DND-41 (cell line): ENCODE measurements around the gene NRXN3.

Experiments
- ATAC-seq: fragments of 200-7000 bp; cut with Tn5 transposase; 3 replicates; pipeline ENCODE4 v1.9.1; 2021; ENCODE audit warnings: low read depth; ENCODE audit not compliant: insufficient read depth
- DNase-seq: peaks from one replicate; pipeline ENCODE4 v3.0.0-alpha.2; 2020
- H2AFZ ChIP-seq: 2 replicates; pipeline ENCODE4 v1.6.0; 2012; ENCODE audit warnings: low read depth, low read length
- H3K27ac ChIP-seq: 2 replicates; pipeline ENCODE4 v1.5.1; 2012; ENCODE audit warnings: low read length, inconsistent platforms
- H3K27me3 ChIP-seq: fragments of 200-600 bp; sonication (generic); 2 replicates; pipeline ENCODE4 v1.6.0; 2012; ENCODE audit warnings: low read length, mild to moderate bottlenecking, inconsistent platforms; ENCODE audit not compliant: insufficient read depth, poor library complexity
- H3K36me3 ChIP-seq: 2 replicates; pipeline ENCODE4 v1.5.1; 2012; ENCODE audit warnings: low read length, inconsistent platforms; ENCODE audit not compliant: insufficient read depth
- H3K4me1 ChIP-seq: 2 replicates; pipeline ENCODE4 v1.5.1; 2012; ENCODE audit warnings: mild to moderate bottlenecking, low read length; ENCODE audit not compliant: insufficient read depth
- H3K4me2 ChIP-seq: 2 replicates; pipeline ENCODE4 v1.6.0; 2012; ENCODE audit warnings: mild to moderate bottlenecking, moderate library complexity, low read length, inconsistent platforms; ENCODE audit not compliant: insufficient read depth
- H3K4me3 ChIP-seq, 2 experiments: fragments of 200-600 bp in 1 of 2; shearing (Covaris generic) in 1 of 2; 2 replicates each; pipeline ENCODE4 v1.5.1; 2012 to 2016; ENCODE audit warnings: inconsistent platforms in 2 of 2, low read length in 2 of 2, mild to moderate bottlenecking in 2 of 2, low read depth in 1 of 2, moderate library complexity in 1 of 2
- H3K79me2 ChIP-seq: 2 replicates; pipeline ENCODE4 v1.6.0; 2012; ENCODE audit warnings: low read length, inconsistent platforms; ENCODE audit not compliant: insufficient read depth
- H3K9ac ChIP-seq: 2 replicates; pipeline ENCODE4 v1.6.0; 2012; ENCODE audit warnings: low read depth, mild to moderate bottlenecking, inconsistent platforms, low read length, moderate library complexity
- H3K9me3 ChIP-seq: 2 replicates; pipeline ENCODE4 v1.5.1; 2012; ENCODE audit warnings: low read length, moderate library complexity, mild to moderate bottlenecking, inconsistent platforms; ENCODE audit not compliant: insufficient read depth, severe bottlenecking
- H4K20me1 ChIP-seq: 2 replicates; pipeline ENCODE4 v1.6.0; 2012; ENCODE audit warnings: low read length; ENCODE audit not compliant: insufficient read depth
- EZH2 ChIP-seq: IDR thresholded peaks from 3 replicates; pipeline ENCODE4 v1.6.1; 2012; ENCODE audit warnings: borderline replicate concordance, low read depth, mild to moderate bottlenecking, moderate library complexity, low read length, inconsistent platforms; ENCODE audit not compliant: severe bottlenecking
- TF ChIP-seq, protein P1 (sequence below): IDR thresholded peaks from 2 replicates; pipeline ENCODE4 v1.5.1; 2012; ENCODE audit warnings: borderline replicate concordance, low read length, moderate library complexity, mild to moderate bottlenecking; ENCODE audit not compliant: poor library complexity, severe bottlenecking; ENCODE audit errors: extremely low read depth

Gene NRXN3

DNA sequence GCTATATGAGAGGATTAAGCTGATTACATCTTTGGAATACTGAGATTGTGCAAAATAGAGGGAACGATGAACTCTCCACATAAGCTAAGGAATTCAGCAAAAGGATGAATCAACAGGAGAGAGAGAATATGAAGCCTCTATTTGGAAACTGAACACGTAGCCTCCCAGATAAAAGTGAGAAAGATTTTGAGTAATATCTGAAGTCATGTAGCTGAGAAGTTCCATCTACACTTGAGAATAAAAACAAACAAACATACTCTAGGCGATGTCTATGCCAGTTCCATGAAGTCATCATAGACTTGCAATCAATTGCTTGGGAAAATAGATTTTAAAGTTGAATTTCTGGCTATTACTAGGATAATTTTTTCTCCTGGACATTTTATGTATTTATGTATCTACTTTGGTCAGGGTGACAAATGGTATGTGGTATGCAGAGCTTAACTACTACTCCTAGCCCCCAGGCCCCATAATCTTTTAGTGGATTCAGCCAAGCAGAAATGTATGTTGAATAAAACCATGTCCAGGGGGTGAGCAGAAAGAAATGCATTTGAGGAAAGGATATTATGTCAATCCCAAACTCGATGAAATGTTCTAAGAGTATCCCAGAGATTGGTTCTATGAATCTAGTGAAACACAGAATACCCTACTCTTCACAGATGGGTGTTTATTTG, 1413.7 kb downstream of the NRXN3 start:
- ATAC-seq (no peak), DNase-seq (no peak)
- Histone ChIP-seq H3K79me2 (no peaks in the 10 kb centered on the region), H3K9me3 (no peaks in the 10 kb centered on the region), H3K4me1 (no peaks in the 10 kb centered on the region), H3K4me2 (no peak overlapping the region), H3K9ac (no peak overlapping the region), H2AFZ (no peak overlapping the region), H4K20me1 (no peaks in the 10 kb centered on the region), H3K36me3 (no peaks in the 10 kb centered on the region), H3K27me3 (no peaks in the 10 kb centered on the region), H3K4me3 (no peak overlapping the region), H3K27ac (no peak overlapping the region)
- TF ChIP-seq, protein P1, sequence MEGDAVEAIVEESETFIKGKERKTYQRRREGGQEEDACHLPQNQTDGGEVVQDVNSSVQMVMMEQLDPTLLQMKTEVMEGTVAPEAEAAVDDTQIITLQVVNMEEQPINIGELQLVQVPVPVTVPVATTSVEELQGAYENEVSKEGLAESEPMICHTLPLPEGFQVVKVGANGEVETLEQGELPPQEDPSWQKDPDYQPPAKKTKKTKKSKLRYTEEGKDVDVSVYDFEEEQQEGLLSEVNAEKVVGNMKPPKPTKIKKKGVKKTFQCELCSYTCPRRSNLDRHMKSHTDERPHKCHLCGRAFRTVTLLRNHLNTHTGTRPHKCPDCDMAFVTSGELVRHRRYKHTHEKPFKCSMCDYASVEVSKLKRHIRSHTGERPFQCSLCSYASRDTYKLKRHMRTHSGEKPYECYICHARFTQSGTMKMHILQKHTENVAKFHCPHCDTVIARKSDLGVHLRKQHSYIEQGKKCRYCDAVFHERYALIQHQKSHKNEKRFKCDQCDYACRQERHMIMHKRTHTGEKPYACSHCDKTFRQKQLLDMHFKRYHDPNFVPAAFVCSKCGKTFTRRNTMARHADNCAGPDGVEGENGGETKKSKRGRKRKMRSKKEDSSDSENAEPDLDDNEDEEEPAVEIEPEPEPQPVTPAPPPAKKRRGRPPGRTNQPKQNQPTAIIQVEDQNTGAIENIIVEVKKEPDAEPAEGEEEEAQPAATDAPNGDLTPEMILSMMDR: no peak
- TF ChIP-seq EZH2: no peak

DNA sequence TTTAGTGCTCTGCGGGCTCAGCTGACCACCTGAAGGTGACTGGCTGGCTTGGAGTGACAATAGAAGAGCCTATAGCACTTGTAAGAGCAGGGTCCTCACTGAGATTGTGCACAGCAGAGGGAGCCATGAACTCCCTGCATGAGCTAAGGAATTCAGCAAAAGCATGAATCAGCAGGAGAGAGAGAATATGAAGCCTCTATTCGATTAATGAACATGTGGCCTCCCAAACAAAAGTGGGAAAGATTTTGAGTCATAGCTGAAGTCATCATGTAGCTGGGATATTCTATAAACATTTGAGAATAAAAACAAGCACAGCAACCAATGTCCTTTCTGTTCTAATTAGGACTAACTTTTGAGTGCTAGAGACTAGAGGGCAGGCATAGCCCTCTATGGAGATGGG, 1414.5 kb downstream of the NRXN3 start:
- Histone ChIP-seq H3K9me3 (no peaks in the 10 kb centered on the region), H3K4me2 (no peak overlapping the region), H2AFZ (no peak overlapping the region), H3K27ac (no peak overlapping the region), H3K4me1 (no peaks in the 10 kb centered on the region), H3K36me3 (no peaks in the 10 kb centered on the region), H3K9ac (no peak overlapping the region), H4K20me1 (no peaks in the 10 kb centered on the region), H3K4me3 (no peak overlapping the region), H3K27me3 (no peaks in the 10 kb centered on the region), H3K79me2 (no peaks in the 10 kb centered on the region)
- no peak for ATAC-seq
- TF ChIP-seq, protein P1: no peak
- no peak for TF ChIP-seq EZH2
- DNase-seq: no peak

DNA sequence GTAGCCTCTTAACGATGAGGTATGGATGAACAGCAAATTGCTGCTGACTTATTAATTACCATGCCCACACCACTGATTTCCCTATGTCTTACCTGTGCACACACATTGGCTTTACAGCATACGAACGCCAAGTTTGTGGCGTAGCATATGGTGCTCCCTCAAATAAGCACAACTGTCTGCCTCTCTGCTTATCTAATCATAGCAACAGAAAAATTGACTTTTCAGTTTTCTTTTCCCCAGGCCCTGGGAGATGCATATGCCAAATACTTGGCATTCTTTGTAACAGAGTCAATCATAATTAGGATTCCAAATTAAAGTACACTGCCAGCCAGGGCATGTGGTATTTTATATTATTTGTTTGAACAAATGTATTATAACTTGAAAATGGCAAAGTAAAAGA, 1415.7 kb downstream of the NRXN3 start:
- Histone ChIP-seq H3K9me3 (no peaks in the 10 kb centered on the region), H3K36me3 (no peaks in the 10 kb centered on the region), H3K4me2 (no peak overlapping the region), H4K20me1 (no peaks in the 10 kb centered on the region), H3K4me1 (no peaks in the 10 kb centered on the region), H3K27me3 (no peaks in the 10 kb centered on the region), H3K9ac (no peak overlapping the region), H3K27ac (no peak overlapping the region), H3K79me2 (no peaks in the 10 kb centered on the region), H3K4me3 (no peak overlapping the region), H2AFZ (no peak overlapping the region)
- no peak for TF ChIP-seq EZH2
- TF ChIP-seq, protein P1: no peak
- DNase-seq: no peak
- ATAC-seq: no peak
